Measurements from ENCODE around the gene ELL. TPM values are rescaled to one million over a fixed set of nuclear protein-coding genes. Genes with fewer than 3 reads are reported as not detected.
A peak's percentile ranks its signal among the peaks of the same experiment; 100 is the strongest.

The ELL gene
- total and polyA plus RNA-seq, 9 of the 15 experiments (the other 6 are each of a cell fraction or from before 2014, with no cell fraction given): 0.24 to 22.5 (median 4.1) TPM

- TF ChIP-seq ZNF318 (IDR thresholded peaks at IDR 0.05; ENCODE audit: borderline replicate concordance in 1 of 2, low read depth in 1 of 2) (no peak), SIX5 (IDR thresholded peaks at IDR 0.05; ENCODE audit: borderline replicate concordance in 1 of 2, insufficient read depth in 1 of 2, low read depth in 1 of 2, low read length in 2 of 2) (no peak), NFIX (CRISPR knock-in tag; IDR thresholded peaks at IDR 0.05; ENCODE audit: low read depth) (peak; percentile 15; the same call in 1 of the 2 replicates), SRSF9 (IDR thresholded peaks at IDR 0.05; ENCODE audit: borderline replicate concordance, low read depth, low read length) (no peak), E2F5 (CRISPR knock-in tag; IDR thresholded peaks at IDR 0.05) (no peak), RB1 (IDR thresholded peaks at IDR 0.05; ENCODE audit: low read depth) (no peak), ELF1 (tag; IDR thresholded peaks at IDR 0.05) (peak; percentile 25; the same call in 1 of the 2 replicates), THRA (IDR thresholded peaks at IDR 0.05) (no peak), NFIC (IDR thresholded peaks at IDR 0.05) (peak; percentile 97), ELK3 (CRISPR knock-in tag; IDR thresholded peaks at IDR 0.05) (no peak), ZNF511 (CRISPR knock-in tag; IDR thresholded peaks at IDR 0.05) (no peak), MIER1 (IDR thresholded peaks at IDR 0.05; ENCODE audit: low read depth) (no peak), LCOR (CRISPR knock-in tag; IDR thresholded peaks at IDR 0.05) (no peak)
Observed at GRCh38 chr19:18496167-18496979, 25.5 kb downstream of the ELL start (continued).
